ENCODE data around the gene CCDC177.
A peak's percentile ranks its signal among the peaks of the same experiment; 100 is the strongest.
"Not testable (repeated sequence)": the region's sequence is repeated elsewhere in the genome, so short reads cannot be mapped to it uniquely, and the experiment has no call there.

Gene CCDC177

DNA sequence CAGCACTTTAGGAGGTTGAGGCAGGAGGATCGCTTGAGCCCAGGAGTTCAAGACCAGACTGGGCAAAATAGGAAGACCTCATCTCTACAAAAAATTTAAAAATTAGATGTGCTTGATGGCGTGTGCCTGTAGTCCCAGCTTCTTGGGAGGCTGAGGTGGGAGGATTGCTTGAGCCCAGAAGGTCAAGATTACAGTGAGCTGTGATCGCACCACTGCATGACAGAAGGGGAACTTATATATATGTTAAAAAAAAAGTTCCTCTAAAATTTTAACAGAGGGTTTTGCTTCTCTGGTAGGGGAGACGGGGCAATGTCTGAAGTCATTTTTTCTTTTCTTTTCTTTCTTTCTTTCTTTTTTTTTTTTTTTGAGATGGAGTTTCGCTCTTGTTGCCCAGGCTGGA, 24.8 kb upstream of the CCDC177 start:
- DNase-seq: not testable (repeated sequence)

DNA sequence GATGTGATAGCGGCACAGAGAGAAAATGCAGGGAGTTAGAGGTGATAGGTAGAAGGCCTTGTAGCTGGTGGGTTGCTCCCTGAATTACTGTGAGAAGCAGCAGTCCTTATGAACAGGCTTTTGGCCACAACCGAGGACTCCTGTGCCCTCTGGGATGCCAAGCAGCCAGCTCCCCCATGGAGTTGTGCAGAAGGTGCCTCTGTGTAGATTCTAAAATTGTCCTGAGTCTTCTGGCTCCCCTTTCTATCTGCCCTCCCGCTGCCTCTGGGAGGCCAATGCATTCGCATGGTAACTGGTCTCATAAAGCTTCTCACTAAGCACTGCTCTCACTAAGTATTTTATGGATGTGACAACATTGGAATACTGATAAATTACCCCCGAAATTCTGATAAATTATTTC, 20.7 kb upstream of the CCDC177 start:
- no peak for DNase-seq

DNA sequence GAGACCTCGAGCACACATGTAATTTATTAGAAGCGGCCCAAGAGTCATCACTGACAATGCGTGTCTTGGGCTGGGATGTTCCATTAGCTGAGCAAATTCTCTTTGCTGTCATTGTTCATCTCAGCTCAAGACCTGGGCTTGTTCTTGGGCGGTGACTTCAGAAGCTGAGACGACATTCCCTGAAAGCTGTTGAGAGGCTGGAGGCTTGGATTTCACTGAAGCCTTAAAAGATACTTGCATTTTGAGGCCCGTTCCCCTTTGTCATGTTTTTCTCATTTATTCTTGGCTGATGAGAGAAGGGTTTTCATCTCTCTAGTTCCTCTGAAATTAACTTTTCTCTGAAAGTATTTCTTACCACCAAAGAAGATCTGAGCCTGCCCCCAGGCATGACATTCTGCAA, 20.2 kb upstream of the CCDC177 start:
- no peak for DNase-seq

DNA sequence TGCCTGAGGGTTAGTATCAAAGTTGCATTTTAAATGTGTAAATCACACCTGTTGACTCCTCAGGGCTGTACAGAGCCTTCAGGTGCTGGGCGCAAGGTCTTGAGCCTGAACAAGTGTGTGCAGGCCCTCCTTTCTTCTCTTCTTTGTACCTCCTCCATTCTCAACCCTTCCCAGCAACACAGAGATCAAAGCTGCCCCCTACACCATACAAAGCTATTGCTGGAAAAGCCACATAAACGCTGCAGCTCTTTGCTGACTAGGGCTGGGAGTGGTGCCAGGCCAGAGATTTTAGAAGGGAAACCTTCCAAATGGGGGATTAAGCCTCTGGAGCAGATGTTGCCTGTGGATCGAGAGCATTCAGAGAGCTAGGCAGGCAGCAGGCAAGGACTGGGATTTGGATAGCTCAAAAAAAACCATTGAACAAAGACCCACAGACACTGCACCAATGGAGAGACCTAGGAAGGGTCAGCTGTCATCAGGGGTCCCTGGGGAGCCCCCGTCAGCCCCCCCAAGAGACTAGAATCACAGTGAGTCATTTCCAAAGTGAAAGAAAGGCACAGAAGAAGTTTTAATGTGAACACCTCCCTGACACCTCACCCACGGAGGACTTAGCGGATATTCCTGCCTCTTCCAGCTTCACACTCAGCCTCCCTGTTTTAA, 18.5 kb upstream of the CCDC177 start:
- DNase-seq: no peak

DNA sequence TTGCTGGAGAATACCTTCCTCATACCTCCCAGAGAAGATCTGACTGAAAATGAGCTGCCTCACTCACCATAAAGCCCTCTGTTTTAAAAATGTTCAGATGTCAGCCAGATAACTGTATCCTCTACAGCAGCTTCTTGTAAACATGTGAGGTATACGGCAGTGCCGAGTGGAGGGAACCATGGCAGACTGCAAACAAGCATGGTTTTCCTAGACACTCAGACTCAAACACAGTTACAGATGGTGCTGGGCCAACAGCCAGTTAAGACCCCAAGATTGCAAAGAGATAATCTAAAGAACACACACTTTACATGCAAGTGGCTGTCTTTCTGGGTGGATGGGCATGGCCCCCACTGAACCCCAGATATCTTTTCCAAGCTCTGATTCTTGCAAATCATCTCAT, 16.6 kb upstream of the CCDC177 start:
- DNase-seq: no peak

DNA sequence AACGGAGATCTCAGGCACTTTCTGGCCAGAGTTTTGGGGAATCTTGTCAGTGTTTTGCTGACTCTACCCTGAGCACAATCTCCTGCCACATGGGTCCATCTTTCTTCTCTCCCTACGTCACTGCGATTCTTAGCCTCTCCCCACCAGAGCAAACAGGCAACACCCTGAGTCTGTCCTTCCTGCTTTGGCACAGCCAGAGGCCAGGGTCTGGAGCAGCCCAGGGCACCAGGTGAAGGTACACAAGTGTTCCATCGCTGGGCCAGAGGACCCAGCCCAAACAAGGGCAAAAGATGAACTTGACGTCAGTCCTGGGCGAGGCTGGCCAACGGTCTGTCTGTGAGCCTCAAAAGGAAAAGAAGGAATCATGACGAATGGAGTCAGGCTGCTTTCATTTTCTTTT, 12.7 kb upstream of the CCDC177 start:
- no peak for DNase-seq

DNA sequence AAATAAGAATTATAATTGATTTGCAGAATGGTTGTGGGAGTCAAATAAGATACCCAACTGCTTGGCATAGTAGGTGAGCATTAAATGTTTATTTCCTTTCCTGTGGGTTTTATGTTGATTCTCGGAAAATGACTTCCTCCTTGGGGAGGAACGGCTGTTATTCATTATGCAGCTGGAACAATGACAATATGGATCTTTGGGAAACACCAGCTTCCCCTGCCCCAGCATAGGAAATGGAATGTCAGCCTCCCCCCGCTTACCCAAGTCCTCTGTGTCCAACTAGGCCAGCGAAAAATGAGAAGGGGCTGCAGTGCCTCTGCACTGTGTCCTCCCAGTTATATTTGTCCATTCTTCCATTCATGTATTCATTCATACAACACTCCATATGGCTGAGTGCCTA, 11.7 kb upstream of the CCDC177 start:
- no peak for DNase-seq

DNA sequence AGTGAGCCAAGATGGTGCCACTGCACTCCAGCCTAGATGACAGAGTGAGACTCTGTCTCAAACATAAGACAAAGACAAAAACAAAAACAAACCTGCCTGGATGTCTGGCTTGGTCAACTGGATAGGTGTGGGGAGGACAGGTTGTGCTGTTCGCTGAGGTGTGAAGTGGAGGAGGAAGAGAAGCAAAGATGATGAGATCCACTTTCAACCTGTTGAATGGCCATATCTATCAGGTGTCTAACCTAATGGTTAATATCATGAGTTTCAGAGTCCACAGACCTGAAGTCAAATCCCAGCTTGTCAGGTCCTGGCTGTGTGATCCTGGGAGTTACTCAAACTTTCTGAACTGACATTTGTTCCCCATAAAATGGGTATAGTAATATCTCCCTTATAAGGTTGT, 9.7 kb upstream of the CCDC177 start:
- DNase-seq: no peak

DNA sequence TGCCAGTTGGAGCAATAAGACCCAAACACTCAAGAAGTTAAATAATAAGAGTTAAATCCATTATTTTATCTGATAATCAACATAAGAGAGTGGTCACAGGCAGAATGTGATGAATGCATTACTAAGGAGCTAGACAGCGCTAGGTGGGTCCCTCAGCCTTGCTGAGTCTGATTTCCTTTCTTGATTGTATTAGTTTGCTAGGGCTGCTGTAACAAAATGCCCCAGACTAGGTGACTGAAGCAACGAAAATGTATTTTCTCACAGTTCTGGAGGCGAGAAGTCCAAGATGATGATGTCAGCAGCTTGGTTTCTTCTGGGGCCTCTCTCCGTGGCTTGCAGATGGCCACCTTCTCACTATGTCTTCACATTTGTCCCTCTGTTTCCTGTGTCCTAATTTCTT, 8.2 kb upstream of the CCDC177 start:
- no peak for DNase-seq

DNA sequence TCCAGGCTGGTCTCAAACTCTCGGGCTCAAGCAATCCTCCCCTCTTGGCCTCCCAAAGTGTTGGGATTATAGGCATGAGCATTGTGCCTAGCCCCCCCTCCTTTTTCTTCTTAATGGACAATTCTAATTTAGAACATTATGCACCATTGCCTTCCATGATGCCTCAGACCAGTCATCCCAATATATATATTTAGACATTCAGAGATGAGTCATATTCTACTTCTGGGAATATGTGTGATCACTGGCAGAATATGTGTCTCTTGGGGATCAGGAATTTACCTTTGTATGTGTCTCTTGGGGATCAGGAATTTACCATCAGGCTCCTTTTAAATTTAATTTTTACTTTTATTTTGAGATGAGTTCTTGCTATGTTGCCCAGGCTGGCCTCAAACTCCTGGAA, 7.5 kb upstream of the CCDC177 start:
- no peak for DNase-seq

DNA sequence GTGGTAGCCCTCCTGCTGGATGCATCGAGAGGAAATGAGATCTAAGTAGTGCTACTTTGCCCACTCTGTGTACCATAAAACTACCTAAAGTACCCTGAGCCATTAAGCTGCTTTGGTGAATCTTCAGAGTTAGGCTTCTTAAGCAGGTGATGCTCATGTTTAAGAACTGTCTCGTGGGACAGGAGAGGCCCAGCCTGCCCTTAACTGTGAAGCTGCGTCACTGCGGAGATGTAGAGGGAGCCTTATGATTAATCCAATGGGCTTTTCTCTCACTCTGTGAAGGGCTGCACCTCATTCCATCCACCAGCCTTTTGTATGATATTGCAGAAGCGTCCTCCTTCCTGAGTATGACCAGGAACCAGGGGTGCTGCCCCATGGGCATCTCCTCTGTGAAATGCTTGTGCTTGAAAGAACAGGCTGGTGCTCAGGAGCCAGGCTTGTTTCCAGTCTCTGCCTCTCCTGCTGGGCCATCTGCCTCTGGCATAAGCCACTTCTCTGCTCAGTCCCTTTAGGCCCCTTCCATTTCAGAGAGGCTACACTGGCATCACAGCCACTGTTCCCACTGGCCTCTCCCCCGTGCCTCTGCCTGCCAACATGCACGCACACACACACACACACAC, 6.8 kb upstream of the CCDC177 start:
- no peak for DNase-seq

DNA sequence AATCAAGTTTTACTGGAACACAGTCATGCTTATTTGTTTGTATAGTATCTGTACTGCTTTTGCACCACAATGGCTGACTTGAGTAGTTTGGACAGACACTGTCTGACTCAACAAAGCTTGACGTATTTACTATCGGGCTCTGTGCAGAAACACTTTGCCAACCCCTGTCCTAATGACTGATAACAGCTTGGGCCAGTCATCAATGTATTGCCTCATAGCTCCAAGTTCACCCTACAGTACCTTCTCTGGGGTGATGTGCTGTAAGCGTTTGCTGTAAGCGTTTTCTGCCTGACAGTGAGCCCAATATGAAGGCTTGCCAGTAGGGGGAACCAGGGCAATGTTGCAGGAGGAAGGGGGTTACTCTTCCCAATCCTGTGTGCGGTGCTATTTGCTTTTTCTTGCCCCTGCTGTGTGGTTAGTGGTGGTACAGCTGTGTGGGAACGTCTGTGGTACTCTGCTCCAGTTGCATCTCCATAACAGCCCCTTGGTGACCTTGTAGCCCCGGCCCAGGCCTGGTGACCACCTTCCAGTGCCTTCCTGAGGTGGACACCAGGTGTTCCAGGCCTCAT, 5.4 kb upstream of the CCDC177 start:
- DNase-seq: no peak

DNA sequence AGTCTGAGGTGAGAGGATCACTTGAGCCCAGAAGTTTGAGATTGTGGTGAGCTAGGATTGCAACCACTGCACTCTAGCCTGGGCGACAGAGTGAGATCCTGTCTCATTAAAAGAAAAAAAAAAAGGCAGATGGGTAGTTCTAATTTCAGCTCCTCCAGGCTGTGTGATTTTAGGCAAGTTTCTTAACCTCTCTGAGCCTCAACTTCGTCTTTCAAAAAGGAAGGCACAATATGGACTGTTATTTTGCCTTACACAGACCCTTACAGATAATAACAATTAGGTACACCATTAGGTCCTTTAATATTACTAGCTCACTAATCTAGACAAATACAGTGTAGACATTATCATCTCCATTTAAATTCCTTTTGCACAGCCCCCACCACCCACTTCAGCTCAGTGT, 4.8 kb upstream of the CCDC177 start:
- no peak for DNase-seq

DNA sequence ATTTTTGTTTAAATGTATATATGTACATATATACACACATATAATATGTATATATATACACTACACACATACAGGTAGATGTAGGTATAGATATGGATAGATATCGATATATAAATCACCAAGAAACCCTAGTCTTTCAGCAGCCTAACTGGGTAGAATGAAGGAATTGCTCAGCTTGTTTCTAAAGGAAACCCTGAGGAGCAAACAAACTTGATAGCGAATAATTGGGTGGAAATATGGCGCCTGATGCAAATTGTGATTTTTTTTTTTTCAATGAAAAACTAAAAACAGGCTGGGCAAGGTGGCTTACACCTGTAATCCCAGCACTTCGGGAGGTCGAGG, 254 bp upstream of the CCDC177 start:
- DNase-seq: no peak

DNA sequence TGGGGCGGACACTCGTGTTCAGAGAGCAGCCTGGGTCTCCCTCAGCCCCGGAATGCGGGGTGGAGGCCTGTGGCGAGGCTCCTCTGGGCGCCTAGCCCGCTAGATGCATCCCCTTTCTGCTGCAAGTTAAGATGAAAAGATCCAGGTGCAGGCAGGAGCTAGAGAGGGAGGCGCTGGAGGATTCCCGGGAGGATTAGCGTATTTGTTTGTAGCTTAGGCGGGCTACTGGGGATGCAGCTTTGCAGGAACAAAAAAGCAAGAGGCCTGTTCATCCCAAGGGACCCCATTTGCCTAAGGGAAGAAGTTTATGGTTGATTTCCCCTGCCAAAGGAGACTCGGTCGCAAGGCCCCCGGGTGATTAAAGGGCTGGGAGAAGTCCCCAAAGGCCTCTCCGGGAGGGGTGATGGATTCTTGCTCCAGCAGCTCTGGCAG, 824 bp downstream of the CCDC177 start:
- peak; percentile 22 for DNase-seq

DNA sequence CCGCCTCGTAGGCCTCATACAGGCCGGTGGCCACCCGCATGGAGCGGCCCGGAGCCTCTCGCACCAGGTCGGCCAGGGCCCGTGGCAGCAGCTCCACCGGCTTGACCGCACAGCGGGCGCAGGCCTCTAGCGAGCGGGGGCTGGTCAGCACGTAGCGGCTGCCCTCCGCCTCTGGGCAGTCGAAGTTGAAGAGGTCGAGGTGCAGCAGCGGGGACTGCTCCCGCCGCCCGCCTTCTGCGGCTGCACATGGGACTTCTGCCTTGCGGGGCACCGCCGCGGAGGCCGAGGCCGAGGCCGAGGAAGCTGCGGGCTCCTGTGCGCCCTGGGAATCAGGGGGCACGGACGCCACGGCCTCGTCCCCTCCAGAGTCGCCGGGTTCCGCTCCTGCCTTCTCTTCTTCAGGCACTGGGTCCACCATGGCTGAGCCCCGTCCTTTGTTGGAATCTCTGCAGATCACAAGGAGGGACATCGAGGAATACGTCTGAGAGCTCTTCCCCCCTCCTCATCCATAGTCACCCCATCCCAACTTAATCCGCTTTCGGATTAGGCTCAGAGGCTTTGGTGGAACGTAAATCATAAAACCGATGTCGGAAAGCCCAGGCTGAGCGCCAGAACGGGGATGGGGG, 1.4 kb downstream of the CCDC177 start:
- peak; percentile 6 for DNase-seq

DNA sequence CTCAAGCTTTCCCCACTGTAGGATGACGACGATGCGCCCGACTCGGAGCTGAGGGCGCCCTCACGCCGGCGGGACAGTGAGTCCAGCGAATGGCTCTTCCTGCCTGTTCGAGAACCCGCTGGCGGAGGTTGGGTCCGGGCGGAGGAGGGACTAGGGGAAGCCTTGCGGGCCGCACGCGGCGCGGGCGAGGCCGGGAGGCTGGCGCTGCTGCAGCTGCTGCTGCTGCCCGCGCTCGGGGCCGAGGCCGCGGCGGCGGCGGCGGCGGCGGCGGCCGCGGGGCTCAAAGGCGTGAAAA, 1.9 kb downstream of the CCDC177 start:
- no peak for DNase-seq

DNA sequence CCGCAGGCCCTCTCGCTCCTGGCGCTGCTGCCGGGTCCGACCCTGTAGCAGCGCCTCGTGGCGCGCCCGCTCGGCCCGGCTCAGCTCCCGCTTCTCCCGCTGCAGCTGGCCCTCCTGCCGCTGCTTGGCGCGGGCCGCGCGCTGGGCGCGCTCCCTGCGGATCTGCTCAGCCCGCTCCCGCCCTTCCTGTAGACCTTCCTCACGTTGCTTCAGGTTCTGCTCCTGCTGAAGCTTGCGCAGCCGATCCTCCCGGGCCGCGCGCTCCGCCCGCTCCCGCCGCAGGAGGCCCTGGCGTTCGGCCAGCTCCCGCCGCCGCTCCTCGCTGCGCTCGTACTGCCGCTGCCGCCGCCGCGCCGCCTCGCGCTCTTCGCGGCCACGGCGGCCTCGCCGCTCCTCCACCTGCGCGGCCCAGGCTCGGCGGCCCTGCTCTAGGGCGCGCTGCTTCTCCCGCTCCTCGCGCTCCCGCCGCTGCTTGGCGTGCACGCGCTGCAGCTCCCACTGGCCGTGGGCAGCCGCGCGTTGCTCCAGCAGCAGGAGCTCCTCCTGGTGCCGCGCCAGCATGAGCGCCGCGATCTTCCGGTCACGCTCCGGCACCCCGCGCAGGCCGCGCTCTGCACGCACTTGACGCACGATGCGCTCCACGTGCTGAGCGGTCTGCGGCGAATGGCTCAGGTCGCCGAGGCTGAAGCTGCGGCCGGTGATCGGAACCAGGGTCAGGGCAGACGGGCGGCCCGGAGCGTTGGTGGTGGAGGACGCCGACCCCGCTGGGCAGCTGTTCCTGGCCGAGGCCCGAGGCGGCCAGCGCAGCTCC, 2.4 kb downstream of the CCDC177 start:
- DNase-seq: peak; percentile 11

DNA sequence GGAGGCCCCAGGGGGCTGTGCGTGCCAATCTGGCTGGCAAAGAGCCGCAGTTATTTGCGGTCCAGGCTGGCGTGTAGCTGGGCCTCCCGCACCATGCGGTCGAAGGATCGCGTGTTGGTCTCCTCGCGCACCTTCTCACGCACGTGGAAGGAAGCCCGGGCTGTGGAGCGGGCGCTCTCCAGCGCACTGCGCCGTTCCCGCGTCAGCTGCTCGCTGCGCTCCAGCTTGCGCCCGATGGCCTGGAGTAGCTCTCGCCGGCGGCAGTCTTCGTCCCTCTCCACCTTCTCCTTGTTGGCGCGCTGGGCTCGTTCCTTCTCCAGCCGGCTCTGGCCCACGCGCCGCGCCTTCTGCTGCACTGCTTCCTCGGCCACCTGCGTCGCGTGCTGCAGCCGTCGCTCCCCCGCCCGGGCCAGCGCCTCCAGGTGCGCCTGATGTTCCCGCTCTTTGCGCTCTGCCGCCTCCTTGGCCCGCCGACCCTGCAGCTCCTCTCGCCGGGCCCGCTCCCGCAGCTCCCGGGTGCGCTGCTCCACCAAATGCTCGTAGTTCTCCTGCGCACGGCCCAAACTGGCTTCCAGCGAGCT, 3.1 kb downstream of the CCDC177 start:
- DNase-seq: peak; percentile 4

DNA sequence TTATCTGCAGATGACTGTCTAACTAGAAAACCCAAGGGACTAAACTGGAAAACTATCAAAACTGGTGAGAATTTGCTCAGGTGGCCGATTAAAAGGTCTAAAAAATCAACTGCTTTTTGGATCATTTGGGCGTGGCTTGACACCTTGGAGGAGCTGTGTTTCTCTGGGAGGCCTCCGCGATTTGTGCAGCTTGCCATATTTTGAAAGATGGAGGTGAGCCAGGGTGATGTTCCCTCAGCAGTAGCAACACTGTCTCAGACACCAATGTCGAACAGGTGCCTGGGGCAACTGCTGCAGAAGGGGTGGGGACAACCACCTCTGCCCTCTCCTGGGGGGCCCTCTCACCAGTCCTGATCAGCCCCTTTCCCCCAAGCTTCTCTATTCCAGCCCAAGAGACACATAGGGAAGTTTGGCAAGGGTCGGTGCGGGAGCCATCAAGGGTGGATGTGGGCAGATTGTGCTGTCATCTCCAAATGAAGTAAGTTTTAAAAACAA, 3.8 kb downstream of the CCDC177 start:
- no peak for DNase-seq

DNA sequence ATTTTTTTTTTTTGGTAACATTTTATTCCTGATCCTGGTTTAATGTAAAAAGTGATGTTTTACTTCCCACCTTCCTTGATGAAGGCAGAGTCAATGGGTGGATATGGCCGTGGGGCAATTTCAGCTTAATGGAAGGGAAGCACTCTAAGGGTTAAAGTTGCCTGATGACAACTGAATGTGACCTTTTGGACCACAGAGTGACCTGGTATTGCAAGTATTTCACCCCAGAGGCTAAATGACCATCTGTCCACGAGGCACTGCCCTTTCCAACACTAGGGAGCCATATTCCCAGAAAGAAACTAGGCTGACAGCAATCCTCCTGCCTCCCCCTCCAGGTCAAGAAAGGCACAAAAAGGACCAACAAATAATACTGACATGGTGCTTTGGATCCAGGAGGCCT, 4.8 kb downstream of the CCDC177 start:
- no peak for DNase-seq

DNA sequence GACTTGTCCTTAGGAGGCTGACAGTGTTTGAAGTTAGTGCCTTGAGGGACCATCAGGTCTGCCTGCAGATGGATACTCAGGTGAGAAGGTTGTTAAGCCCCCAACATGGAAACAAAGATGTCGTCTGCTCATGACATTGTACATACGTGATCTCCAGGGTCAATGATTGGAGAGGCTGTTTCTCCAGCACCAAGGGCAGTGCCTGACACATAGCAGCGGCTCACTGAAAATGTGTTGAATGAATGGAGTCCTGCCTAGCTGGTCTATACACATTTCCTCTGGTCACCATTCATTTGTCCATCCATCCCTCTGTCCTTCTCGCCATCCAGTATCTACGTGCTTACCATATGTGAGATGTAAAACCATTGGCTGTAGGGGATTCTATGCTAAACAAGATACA, 7.1 kb downstream of the CCDC177 start:
- DNase-seq: no peak

DNA sequence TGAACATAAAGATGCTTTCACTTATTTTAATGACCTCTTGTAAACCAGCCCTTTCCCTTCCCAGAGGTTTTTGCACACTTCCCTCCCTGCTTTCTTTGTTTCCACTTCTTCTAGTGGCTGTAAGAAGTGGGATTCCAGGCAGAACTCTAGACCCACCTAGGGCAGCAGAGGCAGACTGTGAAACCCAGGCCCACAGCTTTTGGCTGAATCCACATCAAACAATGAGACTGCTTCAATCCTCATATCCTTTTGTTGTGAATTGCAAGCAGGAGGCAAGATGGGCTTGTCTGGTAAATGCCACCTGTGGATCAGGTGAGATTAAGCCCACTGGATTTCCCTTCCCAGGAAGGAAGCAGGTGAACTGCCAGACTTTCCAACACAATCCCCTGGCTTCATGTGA, 12.8 kb downstream of the CCDC177 start:
- DNase-seq: no peak
